Astrocyte (in vitro differentiated cells and primary cell): ENCODE measurements around the gene ISCA1.

ENCODE experiments used
- CTCF ChIP-seq: IDR thresholded peaks from 2 replicates; pipeline ENCODE4 v1.5.1; 2011; ENCODE audit warnings: low read depth, mild to moderate bottlenecking, inconsistent platforms, low read length, moderate library complexity; ENCODE audit not compliant: insufficient read depth
- EZH2 ChIP-seq: IDR thresholded peaks from 2 replicates; pipeline ENCODE4 v1.6.1; 2012; ENCODE audit warnings: mild to moderate bottlenecking, low read length, inconsistent platforms; ENCODE audit not compliant: insufficient read depth

GRCh38 chr9:86304236-86304730, 21.9 kb upstream of the ISCA1 start:
- no peak for TF ChIP-seq CTCF
- no peak for TF ChIP-seq EZH2
